ENCODE results near the gene TMEM87A.

The TMEM87A gene

DNA sequence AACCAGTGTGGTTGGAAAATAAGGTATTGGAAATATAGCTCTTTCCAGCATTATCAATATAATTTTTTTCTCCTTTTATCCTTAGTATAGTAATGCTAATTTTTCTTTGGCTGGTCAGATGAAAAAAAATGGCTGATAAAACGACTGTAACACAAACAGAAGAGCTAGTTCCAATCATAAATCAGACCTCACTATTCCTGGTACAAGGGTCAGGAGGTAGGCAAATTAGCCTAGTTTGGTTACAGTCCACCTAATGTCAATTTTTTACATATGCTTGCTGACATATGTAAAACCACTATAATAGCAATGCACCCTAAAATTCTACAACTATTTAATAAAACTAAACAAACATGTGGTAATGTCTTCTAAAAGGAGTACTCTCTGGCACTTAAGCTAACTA is 45.2 kb downstream of the TMEM87A start (continued):
- TF ChIP-seq PRDM2 (tag by site-specific recombination; IDR thresholded peaks at IDR 0.05; ENCODE audit: borderline replicate concordance) (no peak), SETDB1 (IDR thresholded peaks at IDR 0.05; ENCODE audit: insufficient read length, low read length) (no peak), ZBTB48 (tag by site-specific recombination; IDR thresholded peaks at IDR 0.05) (no peak), PRDM1 (tag by site-specific recombination; IDR thresholded peaks at IDR 0.05) (no peak), SALL2 (tag by site-specific recombination; IDR thresholded peaks at IDR 0.05; ENCODE audit: borderline replicate concordance) (no peak), ZNF48 (tag by site-specific recombination; IDR thresholded peaks at IDR 0.05) (no peak)
- TF ChIP-seq, protein P1, sequence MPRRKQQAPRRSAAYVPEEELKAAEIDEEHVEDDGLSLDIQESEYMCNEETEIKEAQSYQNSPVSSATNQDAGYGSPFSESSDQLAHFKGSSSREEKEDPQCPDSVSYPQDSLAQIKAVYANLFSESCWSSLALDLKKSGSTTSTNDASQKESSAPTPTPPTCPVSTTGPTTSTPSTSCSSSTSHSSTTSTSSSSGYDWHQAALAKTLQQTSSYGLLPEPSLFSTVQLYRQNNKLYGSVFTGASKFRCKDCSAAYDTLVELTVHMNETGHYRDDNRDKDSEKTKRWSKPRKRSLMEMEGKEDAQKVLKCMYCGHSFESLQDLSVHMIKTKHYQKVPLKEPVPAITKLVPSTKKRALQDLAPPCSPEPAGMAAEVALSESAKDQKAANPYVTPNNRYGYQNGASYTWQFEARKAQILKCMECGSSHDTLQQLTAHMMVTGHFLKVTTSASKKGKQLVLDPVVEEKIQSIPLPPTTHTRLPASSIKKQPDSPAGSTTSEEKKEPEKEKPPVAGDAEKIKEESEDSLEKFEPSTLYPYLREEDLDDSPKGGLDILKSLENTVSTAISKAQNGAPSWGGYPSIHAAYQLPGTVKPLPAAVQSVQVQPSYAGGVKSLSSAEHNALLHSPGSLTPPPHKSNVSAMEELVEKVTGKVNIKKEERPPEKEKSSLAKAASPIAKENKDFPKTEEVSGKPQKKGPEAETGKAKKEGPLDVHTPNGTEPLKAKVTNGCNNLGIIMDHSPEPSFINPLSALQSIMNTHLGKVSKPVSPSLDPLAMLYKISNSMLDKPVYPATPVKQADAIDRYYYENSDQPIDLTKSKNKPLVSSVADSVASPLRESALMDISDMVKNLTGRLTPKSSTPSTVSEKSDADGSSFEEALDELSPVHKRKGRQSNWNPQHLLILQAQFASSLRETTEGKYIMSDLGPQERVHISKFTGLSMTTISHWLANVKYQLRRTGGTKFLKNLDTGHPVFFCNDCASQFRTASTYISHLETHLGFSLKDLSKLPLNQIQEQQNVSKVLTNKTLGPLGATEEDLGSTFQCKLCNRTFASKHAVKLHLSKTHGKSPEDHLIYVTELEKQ (tag by site-specific recombination; IDR thresholded peaks at IDR 0.05; ENCODE audit: borderline replicate concordance) = no peak

DNA sequence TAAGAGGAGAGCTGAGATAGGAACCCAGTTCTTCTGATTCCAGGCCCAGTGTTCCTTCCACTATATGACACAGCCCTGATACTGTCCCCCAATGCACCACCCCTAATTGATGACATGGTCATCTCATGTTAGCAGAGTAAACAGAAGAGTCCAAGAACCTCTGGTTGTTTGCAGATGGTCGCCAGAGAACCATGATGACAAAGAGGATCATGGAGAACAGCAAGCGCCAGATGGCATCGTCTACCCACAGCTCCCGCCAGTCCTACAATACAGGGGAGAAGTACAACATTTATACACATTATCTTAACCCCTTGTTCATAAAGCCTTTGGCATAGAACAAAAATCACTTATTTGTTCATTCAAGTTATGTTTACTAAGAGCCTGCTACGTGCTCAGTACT is 46.6 kb downstream of the TMEM87A start:
- CTCF ChIA-PET = no interaction called here
- H3K4me3 ChIP-seq (ENCODE audit: low read depth, low read length) = no peak overlapping the region
- H3K4me1 ChIP-seq (ENCODE audit: control insufficient read depth, insufficient read depth, low read length) = no peaks in the 10 kb centered on the region
- no peak overlapping the region for H3K27ac ChIP-seq (ENCODE audit: extremely low read depth, low read depth, low read length)
- no peaks in the 10 kb centered on the region for H3K9me3 ChIP-seq (ENCODE audit: control insufficient read depth, insufficient read depth, low read depth, low read length)
- POLR2A ChIA-PET = no interaction called here
- TF ChIP-seq ZNF621 (tag by site-specific recombination; IDR thresholded peaks at IDR 0.05) = no peak
- TF ChIP-seq ZNF48 (tag by site-specific recombination; IDR thresholded peaks at IDR 0.05) = no peak
- TF ChIP-seq ZNF510 (tag by site-specific recombination; IDR thresholded peaks at IDR 0.05; ENCODE audit: insufficient replicate concordance) = no peak
- TF ChIP-seq ZNF391 (tag by site-specific recombination; IDR thresholded peaks at IDR 0.05; ENCODE audit: borderline replicate concordance, low read depth) = no peak
- peaks cover 14 to 58% of the 10 kb centered on the region in 2 experiments; a peak in 2 of 3 replicates for H3K36me3 ChIP-seq (ENCODE audit: control insufficient read depth in 2 of 2, insufficient read depth in 1 of 2, low read length in 2 of 2)

DNA sequence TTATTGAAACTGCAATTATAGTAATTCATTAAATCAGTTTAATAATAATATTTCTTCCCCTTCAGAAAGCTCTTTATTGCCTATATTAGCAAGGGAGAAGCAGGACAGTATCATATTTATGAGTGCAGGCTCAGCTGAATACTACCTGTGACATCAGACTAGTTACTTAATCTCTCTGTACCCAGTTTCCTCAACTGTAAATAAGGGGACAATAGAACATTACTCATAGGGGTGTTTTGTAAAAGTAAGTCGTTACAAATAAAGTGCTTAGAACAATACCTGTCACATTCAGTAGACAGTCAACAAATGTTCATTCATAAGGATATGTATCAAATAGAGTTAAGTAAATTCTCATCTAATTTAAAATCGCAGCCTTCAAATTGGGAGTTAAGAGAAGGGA is 53.0 kb downstream of the TMEM87A start:
- H3K4me3 ChIP-seq (ENCODE audit: low read depth, low read length) = no peak overlapping the region
- TF ChIP-seq ZNF157 (tag by site-specific recombination; IDR thresholded peaks at IDR 0.05) = no peak
- no peak for TF ChIP-seq KLF9 (tag by site-specific recombination; IDR thresholded peaks at IDR 0.05; ENCODE audit: low read depth)
- no peak overlapping the region for H3K27ac ChIP-seq (ENCODE audit: extremely low read depth, low read depth, low read length)
- ChIA-PET CTCF (no interaction called here), POLR2A (no interaction called here)
- H3K4me1 ChIP-seq (ENCODE audit: control insufficient read depth, insufficient read depth, low read length) = no peaks in the 10 kb centered on the region
- peaks cover 13 to 59% of the 10 kb centered on the region in 2 experiments for H3K36me3 ChIP-seq (ENCODE audit: control insufficient read depth in 2 of 2, insufficient read depth in 1 of 2, low read length in 2 of 2)
- no peaks in the 10 kb centered on the region for H3K9me3 ChIP-seq (ENCODE audit: control insufficient read depth, insufficient read depth, low read depth, low read length)

All from HEK293 (cell line).